Measurements from ENCODE around the gene NRP1.
"Not testable (repeated sequence)": the region's sequence is repeated elsewhere in the genome, so short reads cannot be mapped to it uniquely, and the experiment has no call there.

The NRP1 gene

DNA sequence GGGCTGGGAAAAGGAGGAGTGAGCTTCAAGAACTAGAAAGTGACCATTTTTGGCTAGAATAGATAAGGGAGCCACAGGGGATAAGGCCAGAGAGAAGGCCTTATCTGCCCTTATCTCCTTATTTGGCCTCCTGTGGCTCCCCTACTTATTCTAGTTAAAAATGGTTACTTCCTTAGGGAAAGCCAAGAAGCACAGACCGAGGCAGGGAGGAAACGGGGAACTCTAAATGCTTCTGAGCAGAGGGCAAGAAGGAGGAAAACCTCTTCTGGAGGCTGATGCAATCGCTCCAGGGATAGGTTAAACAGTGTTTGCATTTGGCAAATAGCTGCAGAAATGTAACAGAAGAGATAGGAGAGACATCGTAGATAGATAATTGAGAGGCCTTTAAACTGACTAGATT, 18.6 kb downstream of the NRP1 start:
- FAIRE-seq = no peak

DNA sequence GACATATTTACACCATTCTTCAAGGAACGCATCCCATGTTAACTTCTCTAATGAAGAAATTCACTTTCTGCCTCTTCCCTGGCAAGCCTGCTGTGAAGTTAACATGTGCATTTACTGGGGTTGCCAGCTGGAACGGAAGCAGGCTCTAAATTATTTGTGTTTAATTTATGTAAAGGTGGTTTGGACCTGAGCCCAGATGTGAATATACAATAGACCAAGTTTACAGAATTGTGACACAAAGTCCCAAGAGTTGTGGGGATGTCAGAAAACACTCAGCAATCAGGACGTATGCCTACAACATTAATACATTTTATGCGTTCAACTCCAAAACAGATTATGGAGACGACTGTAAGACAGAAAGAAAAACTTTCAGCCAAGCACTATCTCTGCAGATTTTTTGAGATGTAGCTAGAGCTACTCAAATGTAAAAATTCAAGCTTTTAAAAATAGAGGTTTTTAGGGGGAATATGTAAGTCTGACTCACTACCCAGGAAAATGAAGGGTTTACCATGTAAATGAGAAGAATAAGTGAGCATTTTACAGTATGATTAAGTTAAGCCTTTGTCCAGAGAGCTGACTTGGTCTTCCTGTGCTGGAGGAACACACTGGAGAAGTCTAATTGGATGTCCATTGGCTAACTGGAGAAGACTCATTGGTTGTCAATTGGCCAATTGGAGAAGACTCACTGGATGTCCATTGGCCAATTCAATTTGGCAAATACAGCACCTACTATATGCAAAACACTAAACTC, 19.5 kb downstream of the NRP1 start:
- FAIRE-seq = no peak

DNA sequence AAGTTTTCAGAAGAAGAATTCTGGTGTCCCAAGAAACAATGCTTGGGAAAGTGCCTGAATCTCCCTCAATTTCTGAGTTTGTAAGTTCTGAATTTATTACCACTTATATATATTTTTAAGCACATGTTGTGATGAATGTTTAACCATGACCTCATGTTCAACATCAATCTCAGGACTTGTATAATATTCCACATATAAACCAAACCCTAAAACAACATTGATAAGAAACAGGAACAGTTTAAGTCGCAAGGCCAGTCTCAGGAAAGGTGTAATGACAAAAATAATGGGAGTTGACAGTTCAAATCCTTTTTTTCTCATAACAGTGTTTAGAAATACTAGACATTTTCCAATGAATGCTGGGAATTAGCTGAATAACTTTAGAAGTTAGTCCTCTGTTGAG, 22.8 kb downstream of the NRP1 start:
- no peak for FAIRE-seq

DNA sequence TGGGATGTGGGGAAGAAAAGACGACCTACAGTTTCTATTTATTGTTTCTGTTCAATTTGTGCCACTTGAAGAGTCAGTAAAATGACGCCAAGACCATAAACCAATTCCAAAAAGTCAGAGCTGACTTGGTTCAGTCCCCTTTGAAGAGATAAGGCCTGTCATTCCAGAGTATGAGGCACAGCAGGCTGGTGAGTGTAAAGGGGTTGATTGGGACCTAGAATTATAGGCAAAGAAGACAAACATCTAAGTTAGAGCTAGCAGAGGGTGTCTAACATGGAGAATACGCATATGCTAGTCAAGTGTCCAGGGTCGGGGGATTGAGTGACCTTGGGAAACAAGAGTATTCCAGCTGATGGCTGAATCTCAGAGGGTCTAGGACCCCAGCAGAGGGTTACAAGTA, 23.6 kb downstream of the NRP1 start:
- no peak for FAIRE-seq

DNA sequence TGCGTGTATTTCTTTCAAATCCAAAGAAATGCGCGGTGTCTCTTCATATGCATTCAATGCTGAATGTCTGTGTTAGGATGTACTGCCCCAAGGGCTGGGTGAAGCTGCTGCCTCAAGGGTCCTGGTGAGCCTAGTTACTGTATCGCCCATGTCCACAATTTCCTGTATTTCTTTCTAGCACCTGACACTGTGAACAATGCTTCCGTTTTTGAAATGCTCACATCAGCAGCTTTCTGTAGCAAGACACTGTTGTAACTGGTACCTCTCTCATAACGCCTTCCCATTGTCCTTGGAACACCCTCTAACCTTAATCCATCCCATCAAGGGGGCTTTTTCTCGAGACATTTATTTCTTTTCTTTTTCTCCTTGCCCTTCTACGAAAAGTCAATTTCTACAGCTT, 25.1 kb downstream of the NRP1 start:
- FAIRE-seq = no peak

DNA sequence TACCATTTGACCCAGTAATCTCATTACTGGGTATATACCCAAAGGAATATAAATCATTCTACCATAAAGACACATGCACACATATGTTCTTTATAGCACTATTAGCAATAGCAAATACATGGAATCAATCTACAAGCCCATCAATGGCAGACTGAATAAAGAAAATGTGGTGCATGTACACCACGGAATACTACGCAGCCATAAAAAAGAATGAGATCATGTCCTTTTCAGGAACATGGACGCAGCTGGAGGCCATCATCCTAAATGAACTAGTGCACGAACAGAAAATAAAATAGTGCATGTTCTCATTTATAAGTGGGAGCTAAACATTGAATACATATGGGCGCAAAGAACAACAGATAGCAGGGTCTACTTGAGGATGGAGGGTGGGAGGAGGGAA, 26.6 kb downstream of the NRP1 start:
- no peak for FAIRE-seq

DNA sequence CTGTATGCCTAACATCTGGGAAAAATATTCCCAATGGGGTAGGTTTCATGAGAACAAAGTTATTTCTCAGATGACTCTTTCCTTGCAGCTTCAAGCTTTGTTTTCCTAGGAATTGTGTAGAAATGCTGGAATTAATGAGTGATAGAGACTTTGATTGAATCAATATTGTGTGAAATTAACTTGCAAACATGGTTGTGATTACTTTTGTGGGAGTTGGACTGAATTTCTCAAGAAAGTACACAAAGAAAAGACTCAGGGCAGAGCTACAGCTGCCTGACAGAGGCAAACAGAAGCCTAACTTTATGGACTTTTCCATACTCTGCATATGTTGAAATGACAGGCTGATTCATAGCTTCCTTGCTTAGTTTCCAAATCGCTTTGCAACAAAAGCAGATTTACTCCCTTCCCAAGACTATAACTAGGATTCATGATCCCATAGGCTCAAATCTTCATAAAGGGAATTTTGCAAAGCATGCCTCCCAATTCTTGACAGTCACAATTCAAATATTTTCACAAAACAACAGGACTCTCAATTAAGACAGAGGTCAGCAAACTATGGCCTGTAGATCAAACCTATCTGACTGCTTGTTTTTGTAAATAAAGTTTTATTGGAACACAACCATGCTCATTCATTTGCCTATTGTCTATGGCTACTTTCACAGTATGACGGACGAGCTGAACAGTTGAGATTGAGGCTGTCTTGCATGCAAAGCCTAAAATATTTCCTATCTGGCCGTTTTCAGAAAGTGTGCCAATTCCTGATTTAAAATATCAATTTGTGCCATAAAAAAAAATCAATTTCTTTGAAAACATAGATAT, 27.6 kb downstream of the NRP1 start:
- no peak for FAIRE-seq

DNA sequence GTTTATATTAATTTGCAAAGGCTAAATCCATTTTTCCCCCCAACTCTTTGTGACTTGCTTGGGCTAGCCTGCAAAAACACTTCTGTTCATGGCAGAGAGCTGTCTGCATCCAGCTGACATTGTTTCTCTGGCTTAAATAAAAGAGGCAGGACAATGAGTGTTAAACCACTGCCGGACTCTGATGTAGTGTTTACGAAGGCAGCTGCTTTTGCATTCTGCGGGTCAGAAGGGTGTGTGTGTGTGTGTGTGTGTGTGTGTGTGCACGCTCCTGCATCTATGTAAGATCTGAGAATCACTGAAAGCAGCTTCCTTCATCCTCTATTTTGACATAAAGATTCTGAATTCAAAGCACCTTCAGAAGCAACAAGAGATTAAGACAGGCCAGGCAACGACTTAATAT, 28.3 kb downstream of the NRP1 start:
- no peak for FAIRE-seq

DNA sequence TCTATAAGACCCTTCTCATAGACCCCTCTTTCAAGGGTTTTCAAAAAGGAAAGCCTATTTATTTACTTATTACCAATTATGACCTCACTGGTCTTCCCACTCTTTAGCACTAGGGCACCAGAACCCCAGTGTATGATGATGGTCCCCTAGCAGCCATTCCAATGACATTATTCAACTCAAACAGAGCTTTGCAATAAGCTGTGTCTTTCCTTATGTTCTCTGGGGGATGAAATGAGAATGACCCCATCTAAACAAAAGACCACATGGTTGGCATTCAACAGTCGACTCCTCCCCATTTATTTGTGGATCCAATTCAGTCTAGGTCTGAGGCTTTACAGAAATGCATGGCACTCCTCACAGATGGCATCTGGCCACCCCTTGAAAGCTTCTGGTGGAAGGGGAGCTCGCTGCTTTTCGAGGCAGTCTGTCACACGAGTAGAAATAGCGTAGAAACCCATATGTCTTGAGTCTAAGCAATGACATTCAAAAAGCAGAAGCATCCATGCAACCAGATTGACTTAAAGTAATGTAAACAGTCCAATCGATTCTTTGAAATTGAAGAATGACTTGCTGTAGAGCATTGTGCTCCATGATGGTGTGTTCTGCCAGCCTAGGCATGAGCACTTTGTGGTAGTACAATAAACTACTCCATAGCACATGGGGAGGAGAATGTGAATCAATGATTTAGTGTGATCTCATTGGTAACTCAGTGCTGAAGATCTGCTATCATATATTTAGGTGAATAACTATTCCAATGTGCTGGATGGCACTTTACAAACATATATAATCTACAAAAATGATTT, 29.8 kb downstream of the NRP1 start:
- FAIRE-seq = no peak

DNA sequence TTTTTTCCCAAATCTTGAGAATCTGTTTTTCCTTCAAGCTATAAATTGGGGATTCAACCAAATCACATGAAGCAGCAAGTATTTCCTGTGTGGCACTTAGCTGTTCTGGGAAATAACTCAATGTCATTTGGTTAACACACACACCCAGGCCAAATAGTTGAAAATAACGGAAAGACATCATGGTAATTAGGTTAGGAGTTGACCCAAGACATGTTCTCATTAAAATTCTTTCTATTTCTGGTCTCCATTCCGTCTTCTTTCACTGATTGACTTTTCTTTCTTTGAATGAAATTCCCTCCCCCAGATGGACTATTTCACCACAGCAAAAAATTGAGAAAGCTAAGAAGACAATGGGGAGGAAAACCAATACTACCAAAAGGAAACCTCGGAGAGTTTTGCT, 30.5 kb downstream of the NRP1 start:
- FAIRE-seq = no peak

DNA sequence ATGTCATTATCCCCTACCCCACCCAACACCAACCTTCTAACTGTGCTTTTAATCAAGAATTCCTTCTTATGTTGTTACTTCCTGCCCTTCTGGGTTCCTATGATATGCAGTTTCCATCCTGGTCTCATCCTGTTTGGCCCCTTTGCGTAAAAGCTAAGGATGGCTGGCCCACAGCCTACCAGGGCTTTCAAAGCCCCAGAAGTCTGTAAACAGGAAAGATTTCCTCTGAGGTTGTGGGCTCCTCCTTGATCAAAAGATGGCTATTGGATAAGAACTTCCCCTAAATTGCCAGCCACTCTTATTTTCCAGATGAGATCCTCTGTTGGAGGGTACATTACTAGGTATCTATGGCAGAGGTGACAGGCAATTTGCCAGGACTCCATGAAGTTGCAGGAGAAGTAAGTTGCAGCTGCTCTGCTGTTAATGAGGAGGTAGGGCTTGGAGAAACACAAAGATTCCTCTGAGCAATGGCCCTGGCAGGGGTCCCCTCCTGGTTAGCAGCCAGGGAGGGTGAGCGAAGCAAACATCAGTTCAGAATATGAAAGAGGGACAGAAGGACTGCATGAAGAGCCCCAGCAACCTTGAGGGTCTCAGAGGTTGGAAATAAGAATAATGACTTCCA, 32.1 kb downstream of the NRP1 start:
- no peak for FAIRE-seq

DNA sequence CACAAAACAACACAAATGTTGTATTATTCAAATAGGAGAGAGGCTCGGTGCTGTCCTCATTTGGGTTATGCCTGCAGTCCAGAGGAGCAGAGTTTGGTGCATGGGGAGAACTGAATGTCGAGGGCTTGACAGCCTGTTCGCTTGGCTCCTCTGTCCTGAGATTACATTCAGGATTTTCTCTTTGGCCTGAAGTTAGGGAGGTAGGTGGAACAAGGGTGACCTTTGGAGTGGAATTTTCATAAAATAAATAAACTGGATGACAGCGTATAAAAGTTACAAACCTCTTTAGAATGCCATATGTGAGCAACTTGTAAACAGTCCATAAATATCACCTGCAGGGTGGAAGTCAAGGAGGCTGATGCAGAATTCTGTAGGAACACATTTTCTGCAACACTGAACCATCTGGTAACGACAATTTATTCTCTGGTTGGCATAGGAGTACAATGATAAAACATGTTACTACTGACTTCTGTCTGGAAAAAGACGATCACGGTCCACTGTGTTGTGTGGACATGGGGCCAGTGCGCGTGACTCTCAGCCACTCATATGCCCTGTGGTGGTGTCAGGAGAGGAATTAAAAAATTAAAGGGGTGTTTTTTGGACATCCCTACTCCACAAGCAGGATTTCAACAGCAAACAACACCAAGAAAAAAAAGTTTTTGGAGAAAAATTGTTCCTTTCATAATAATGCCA, 33.2 kb downstream of the NRP1 start:
- FAIRE-seq = no peak

DNA sequence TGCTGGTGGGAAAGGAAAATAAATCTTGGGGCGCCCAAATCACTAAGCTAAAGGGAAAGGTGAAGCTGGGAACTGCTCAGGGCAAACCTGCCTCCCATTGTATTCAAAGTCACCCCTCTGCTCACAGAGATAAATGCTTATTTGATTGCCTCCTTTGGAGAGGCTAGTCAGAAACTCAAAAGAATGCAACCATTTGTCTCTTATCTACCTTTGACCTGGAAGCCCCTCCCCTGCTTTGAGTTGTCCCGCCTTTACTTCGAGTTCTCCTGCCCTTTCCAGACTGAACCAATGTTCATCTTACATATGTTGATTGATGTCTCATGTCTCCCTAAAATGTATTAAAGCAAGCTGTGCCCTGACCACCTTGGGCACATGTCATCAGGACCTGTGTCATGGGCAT, 33.9 kb downstream of the NRP1 start:
- not testable (repeated sequence) for FAIRE-seq

DNA sequence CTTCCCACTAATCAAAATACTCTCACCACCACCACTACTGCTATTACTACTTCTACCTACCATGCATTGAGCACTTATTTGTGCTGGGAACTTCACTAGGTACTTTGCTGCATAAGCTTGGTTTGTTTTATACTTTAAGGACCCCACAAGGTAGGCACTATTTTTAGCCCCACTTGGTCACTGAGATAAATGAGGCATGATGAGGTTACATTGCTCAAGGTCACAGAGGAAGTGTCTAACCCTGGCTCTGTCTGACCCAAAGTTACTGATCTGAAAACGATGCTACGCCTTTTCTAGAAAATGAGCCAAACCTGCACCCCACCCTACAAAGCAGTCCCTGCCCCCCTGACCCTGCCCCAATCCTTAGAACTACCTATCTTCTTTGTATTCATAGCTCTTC, 35.6 kb downstream of the NRP1 start:
- FAIRE-seq = no peak

DNA sequence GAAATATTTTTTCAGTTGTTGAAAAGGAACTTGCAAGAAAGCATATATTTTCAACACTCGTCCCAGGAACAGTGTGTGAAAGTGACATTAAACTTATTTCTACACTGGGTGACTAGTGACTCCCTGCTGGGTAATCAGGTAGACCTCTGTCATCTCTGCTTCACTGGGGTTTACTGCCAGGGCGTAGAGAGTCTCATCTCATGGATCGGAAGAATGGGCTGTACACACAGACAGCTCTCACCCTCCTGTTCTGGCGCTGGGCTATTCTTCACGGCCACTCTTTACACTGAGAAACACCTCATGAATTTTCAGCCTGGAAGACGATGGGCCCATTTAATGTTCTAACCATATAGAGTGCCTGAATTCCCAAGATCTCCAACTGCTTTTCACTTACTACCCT, 36.4 kb downstream of the NRP1 start:
- no peak for FAIRE-seq

DNA sequence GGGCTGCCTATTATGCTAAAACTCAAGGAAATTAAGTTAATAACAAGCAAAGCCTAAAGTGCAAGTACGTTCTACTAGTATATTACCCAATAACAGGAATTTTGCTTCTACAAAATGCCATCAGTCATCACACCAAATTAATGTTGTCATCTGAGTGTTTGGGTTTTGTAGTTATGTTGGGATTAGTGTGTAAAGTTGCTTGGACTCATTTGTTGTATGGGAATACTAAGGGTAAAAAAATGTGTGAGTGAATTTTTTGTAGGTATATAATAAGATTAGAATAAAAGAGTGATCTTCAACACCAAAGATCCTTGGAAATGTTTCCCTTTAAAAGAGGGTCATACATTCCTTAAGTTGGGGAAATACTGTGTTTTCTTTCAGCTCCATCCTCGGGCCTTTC, 38.6 kb downstream of the NRP1 start:
- FAIRE-seq = no peak

DNA sequence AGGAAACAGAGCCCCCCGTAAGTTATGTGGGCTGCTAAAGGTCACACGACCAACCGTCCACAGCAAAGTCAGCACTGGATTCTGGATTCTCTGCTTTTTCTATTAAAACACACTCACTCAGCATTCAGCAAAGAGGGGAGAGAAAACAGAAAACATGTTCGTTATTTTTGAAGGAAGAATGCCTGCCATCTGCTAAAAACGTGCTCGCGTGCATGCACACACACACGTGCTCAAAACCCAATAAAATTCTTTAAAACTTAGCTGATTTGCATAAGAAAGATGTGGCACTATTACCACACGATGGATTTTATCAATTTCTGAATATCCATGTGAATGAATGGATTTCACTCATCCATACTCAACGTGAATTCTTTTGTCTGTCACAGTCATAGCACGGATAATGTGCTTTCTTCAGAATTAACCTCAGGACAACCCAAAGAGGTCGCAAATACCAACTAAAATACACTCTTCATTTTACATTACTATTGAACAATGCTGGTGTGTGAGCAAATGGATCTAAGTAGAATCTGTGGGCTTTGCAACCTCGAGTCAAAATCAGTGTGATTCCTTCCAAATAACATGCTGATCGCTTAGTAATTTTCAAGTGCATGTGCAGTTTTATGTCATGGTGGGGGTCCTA, 40.8 kb downstream of the NRP1 start:
- no peak for FAIRE-seq

DNA sequence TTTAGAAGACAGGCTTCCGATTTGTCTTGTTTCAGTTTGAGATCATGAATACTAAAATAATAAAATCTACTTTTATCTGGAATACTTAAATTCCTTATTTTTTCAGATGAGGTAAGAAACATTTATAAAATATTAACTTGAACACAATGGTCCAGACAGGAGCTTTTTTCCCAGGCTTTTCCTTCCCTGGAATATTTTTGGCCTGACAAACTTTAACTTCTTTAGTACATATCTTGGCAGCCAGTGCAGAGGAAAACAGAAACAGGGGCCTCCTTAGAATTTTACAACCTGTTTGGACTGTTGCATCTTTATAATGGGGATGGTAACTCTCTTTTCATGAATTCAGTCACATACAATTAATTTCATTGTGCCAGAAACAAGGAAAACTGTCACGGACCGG, 41.4 kb downstream of the NRP1 start:
- no peak for FAIRE-seq

DNA sequence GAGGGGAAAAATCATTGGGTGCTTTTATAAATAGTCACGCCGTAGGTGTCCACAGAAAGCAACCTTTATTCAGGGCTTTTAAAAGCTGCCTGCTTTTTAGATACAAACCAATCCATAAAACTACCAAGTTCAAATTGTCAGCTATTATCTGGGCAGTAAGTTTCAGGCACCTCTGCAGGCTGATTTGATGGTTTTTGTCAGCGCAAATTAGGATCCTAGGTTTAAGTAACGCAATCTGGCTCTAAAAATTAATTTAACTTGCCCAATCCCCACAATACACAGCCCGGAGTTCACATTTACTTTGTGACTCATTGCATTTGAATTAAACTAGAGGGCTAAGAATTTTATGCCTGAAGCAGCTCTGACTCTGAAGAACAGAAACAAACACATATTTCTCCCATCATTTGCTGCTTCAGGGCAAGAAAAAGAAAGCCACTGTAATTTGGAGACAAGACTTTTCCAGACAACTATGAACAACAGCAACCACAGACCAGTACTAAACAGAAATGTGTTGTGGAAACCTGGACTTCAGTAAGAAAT, 43.3 kb downstream of the NRP1 start:
- FAIRE-seq = no peak

DNA sequence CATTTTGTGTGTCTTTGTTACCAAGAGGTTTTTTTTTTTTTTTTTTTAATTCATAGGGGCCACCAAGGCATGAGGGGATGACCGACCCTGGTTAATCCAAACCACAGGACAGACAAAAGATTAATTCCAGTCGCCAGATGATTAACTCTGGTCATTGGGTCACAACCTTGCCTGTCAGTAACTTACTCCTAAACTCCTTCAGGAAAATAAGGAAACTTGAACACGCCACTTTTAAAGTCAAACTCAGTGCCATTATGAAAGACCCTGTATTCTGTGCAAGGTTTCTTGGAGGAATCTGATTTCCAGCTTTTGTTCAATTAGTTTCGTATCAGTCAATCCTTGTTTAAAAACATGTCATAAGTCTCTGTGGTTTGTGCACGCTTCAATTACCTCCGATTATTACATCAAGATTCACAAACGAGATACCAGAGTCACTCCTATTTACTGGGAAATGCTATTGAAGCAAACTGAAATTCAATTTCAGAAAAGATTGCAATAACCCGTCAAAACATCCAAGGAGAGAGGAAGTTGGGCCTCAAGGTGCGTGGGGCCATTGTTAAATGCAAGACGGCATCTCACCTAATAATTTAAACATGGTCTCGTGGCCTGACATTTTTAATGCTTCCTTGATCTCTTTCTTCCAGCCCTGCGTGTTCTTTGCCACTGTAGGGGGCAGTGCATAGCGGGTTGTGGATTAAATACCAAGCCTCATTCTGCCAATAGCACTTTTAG, 44.0 kb downstream of the NRP1 start:
- FAIRE-seq = no peak

DNA sequence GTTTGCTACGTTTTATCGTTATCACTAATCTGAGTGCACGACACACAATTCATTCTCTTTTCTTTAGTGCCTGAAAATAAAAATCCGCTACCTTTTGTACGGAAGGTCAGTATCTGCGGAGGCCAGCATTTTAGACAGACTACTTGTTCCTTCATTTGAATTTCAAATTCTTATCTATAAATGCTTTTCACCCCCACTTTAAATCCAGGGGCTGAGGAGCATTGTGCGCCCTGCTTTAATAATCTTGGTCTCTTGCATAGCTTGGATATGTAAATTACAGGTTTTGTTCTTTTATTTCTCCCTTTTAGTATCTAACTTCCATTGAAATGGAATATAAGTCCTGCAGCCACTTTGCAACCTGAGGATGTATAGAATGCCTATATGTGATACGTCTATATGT, 44.7 kb downstream of the NRP1 start:
- FAIRE-seq = no peak

All from G401.6 (cell line).